SU-DHL-6 (cell line): ENCODE results near the gene SSTR5.

Experiments
- CTCF ChIP-seq: fragments of 200-600 bp; sonication (generic); IDR thresholded peaks from one replicate; pipeline ENCODE4 v1.5.1; 2017; ENCODE audit warnings: antibody characterized with exemption, mild to moderate bottlenecking, low read length, moderate library complexity; ENCODE audit not compliant: insufficient read depth, poor library complexity, severe bottlenecking
- EZH2phosphoT487 ChIP-seq: fragments of 200-600 bp; sonication (generic), shearing (Covaris generic); conservative IDR thresholded peaks from 2 replicates; pipeline ENCODE4 v1.6.1; 2018; ENCODE audit warnings: mild to moderate bottlenecking, antibody characterized with exemption, low read length, moderate library complexity, mixed read lengths

DNA sequence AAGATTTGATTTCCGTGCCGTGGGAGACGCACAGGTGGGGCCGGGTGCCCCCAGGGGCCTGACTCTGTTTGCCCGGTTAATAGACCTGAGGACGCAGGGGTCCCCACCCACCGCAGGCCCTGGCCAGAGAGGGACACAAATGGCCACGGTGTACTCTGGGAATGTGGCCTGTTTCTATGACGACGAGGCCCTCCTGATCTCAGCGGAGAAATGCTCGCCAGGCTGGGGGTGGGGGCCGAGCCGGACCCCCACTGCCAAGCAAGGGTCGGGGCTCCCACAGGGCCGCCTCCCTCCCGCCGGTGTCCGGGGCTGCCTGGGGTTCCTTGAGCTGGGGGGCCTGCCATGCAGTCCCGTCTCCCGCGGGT lies 48.0 kb downstream of the SSTR5 start:
- no peak for TF ChIP-seq CTCF
- TF ChIP-seq EZH2phosphoT487: no peak
